Osteocyte (in vitro differentiated cells): Measurements from ENCODE around the gene ATXN7. TPM values are rescaled to one million over a fixed set of nuclear protein-coding genes. Genes with fewer than 3 reads are reported as not detected.
A peak's percentile ranks its signal among the peaks of the same experiment; 100 is the strongest.

Experiments
- DNase-seq: peaks from one replicate; pipeline ENCODE4 v3.0.0; 2021; ENCODE audit warnings: mixed read lengths; ENCODE audit not compliant: unreplicated experiment; ENCODE audit errors: extremely low spot score
- H3K27ac Mint-ChIP-seq: one replicate; pipeline ENCODE4 v1.8.0; 2021; ENCODE audit warnings: mild to moderate bottlenecking, mixed read lengths; ENCODE audit not compliant: unreplicated experiment
- H3K27me3 Mint-ChIP-seq: one replicate; pipeline ENCODE4 v1.8.0; 2021; ENCODE audit warnings: mixed read lengths; ENCODE audit not compliant: unreplicated experiment
- H3K36me3 Mint-ChIP-seq: one replicate; pipeline ENCODE4 v1.8.0; 2021; ENCODE audit warnings: mixed read lengths; ENCODE audit not compliant: unreplicated experiment
- H3K4me1 Mint-ChIP-seq: one replicate; pipeline ENCODE4 v1.8.0; 2021; ENCODE audit warnings: mixed read lengths; ENCODE audit not compliant: unreplicated experiment
- H3K4me3 Mint-ChIP-seq: one replicate; pipeline ENCODE4 v1.8.0; 2021; ENCODE audit warnings: mild to moderate bottlenecking, moderate library complexity, mixed read lengths; ENCODE audit not compliant: unreplicated experiment
- H3K9me3 Mint-ChIP-seq: one replicate; pipeline ENCODE4 v1.8.0; 2021; ENCODE audit warnings: mixed read lengths; ENCODE audit not compliant: unreplicated experiment
- CTCF ChIP-seq: fragments of 200-600 bp; sonication (generic); IDR thresholded peaks from 2 replicates; pipeline ENCODE4 v1.5.0; 2021; ENCODE audit warnings: antibody characterized with exemption, mild to moderate bottlenecking, moderate library complexity
- total RNA-seq: library from RNA; stranded (reverse); gene quantifications from 2 replicates; pipeline ENCODE4 v1.2.1, GENCODE V29; 2021

The ATXN7 gene
- total RNA-seq, 1 donor from 2014 or later: 22.7 TPM

- TF ChIP-seq CTCF: no peak
- Mint-ChIP-seq H3K9me3 (no peaks in the 10 kb centered on the region), H3K36me3 (peaks cover 10% of the 10 kb centered on the region), H3K27me3 (peaks cover 23% of the 10 kb centered on the region), H3K4me1 (peaks cover 24% of the 10 kb centered on the region), H3K4me3 (peak overlapping the region; percentile 84), H3K27ac (peak overlapping the region; percentile 92)
- DNase-seq: no peak
Observed at GRCh38 chr3:64023861-64024223, 160.2 kb downstream of the ATXN7 start.

DNA sequence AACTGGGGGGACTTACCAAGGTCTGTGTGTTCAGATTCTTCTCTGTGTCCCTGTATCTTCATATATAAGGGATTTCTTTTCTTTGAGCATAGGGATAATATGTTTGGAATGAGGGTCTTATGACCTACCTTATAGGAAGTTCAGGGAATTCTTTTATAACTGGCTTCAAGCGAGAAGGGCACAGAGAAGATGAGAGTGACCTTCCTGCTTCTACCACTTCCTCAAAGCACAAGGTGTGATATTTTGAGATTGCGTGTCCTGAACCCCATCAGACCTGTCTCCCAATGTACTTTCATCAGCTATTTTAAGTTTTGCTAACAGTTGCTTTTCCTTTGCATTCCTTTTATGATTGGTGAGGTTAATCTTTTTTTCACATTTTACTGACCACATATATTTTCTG, 162.7 kb downstream of the ATXN7 start:
- no peak overlapping the region for H3K27ac Mint-ChIP-seq
- H3K36me3 Mint-ChIP-seq: peaks cover 3% of the 10 kb centered on the region
- peaks cover 22% of the 10 kb centered on the region for H3K4me1 Mint-ChIP-seq
- DNase-seq: no peak
- no peaks in the 10 kb centered on the region for H3K9me3 Mint-ChIP-seq
- peaks cover 35% of the 10 kb centered on the region for H3K27me3 Mint-ChIP-seq
- no peak overlapping the region for H3K4me3 Mint-ChIP-seq
- no peak for TF ChIP-seq CTCF

- no peaks in the 10 kb centered on the region for H3K36me3 Mint-ChIP-seq
- H3K9me3 Mint-ChIP-seq: no peaks in the 10 kb centered on the region
- no peak overlapping the region for H3K4me3 Mint-ChIP-seq
- H3K27me3 Mint-ChIP-seq: peaks cover 35% of the 10 kb centered on the region
- peaks cover 17% of the 10 kb centered on the region for H3K4me1 Mint-ChIP-seq
- no peak for TF ChIP-seq CTCF
- DNase-seq: no peak
- no peak overlapping the region for H3K27ac Mint-ChIP-seq
Observed at GRCh38 chr3:64027658-64028057, 164.0 kb downstream of the ATXN7 start.

DNA sequence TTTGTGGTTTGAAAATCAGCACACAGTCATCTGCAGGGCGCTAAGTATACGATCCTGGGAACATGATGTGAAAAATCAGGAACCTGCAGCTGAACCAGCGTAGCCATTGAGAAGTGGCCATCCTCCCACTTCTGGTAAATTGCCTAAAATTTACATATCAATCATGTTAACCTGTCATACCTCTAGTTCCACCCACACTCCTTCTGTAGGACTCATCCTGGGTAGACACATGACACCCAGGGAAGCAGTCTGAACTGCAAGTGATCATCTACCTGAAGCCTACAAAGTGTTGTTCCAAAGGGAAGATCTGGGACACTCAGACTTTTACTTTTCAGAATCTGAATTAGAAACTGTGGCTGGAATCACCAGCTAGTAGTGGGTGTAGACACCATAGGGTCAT, 165.1 kb downstream of the ATXN7 start:
- DNase-seq: no peak
- Mint-ChIP-seq H3K9me3 (no peaks in the 10 kb centered on the region), H3K27me3 (peaks cover 35% of the 10 kb centered on the region), H3K4me3 (no peak overlapping the region), H3K4me1 (peaks cover 12% of the 10 kb centered on the region), H3K27ac (no peak overlapping the region), H3K36me3 (no peaks in the 10 kb centered on the region)
- no peak for TF ChIP-seq CTCF

GRCh38 chr3:64029287-64029686, 165.6 kb downstream of the ATXN7 start:
- Mint-ChIP-seq H3K4me1 (peaks cover 10% of the 10 kb centered on the region), H3K36me3 (no peaks in the 10 kb centered on the region), H3K27ac (no peak overlapping the region), H3K27me3 (peaks cover 35% of the 10 kb centered on the region), H3K4me3 (no peak overlapping the region), H3K9me3 (peaks cover 5% of the 10 kb centered on the region)
- DNase-seq: no peak
- TF ChIP-seq CTCF: no peak
